Hematopoietic multipotent progenitor cell treated with erythropoietin and hydrocortisone succinate and interleukin-3 and kit ligand, for 15 days (in vitro differentiated cells): ENCODE measurements around the gene OTUD3.

Experiments used
- DNase-seq: peaks from one replicate; pipeline ENCODE4 v3.0.0-alpha.2; 2015; ENCODE audit warnings: low spot score

OTUD3 gene

GRCh38 chr1:19955534-19956170 lies 73.5 kb downstream of the OTUD3 start:
- no peak for DNase-seq

GRCh38 chr1:19957779-19958178 lies 75.6 kb downstream of the OTUD3 start:
- DNase-seq: no peak

- no peak for DNase-seq
Measured at GRCh38 chr1:19960591-19960990, 78.4 kb downstream of the OTUD3 start.
